H1 (cell line): ENCODE data around the gene CPA4.

Source experiments
- EZH2 ChIP-seq: fragments of 200-600 bp; sonication (generic); IDR thresholded peaks from 2 replicates; pipeline ENCODE4 v1.7.1; 2012; ENCODE audit warnings: low read depth, mild to moderate bottlenecking, moderate library complexity, low read length, inconsistent platforms; ENCODE audit not compliant: severe bottlenecking
- YY1 ChIP-seq: IDR thresholded peaks from 2 replicates; pipeline ENCODE4 v1.6.1; 2011; ENCODE audit warnings: low read depth, mild to moderate bottlenecking, low read length
- TF ChIP-seq, protein P1 (sequence below), 3 experiments: IDR thresholded peaks; 1 replicate in 2 of 3; 2 replicates in 1 of 3; pipeline versions ENCODE4 v1.5.1 to v1.6.1; 2011; ENCODE audit warnings: low read length in 3 of 3, mild to moderate bottlenecking in 3 of 3, inconsistent platforms in 2 of 3, low read depth in 1 of 3, moderate library complexity in 1 of 3; ENCODE audit not compliant: insufficient read depth in 1 of 3; ENCODE audit errors: control extremely low read depth in 1 of 3

GRCh38 chr7:130266258-130266960 lies 26.6 kb upstream of the CPA4 start, which contains the start of gene CPA2:
- TF ChIP-seq, protein P1, sequence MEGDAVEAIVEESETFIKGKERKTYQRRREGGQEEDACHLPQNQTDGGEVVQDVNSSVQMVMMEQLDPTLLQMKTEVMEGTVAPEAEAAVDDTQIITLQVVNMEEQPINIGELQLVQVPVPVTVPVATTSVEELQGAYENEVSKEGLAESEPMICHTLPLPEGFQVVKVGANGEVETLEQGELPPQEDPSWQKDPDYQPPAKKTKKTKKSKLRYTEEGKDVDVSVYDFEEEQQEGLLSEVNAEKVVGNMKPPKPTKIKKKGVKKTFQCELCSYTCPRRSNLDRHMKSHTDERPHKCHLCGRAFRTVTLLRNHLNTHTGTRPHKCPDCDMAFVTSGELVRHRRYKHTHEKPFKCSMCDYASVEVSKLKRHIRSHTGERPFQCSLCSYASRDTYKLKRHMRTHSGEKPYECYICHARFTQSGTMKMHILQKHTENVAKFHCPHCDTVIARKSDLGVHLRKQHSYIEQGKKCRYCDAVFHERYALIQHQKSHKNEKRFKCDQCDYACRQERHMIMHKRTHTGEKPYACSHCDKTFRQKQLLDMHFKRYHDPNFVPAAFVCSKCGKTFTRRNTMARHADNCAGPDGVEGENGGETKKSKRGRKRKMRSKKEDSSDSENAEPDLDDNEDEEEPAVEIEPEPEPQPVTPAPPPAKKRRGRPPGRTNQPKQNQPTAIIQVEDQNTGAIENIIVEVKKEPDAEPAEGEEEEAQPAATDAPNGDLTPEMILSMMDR (IDR thresholded peaks at IDR 0.05; ENCODE audit: control extremely low read depth in 1 of 3, insufficient read depth in 1 of 3, low read depth in 1 of 3, low read length in 3 of 3) = no peak
- no peak for TF ChIP-seq YY1
- TF ChIP-seq EZH2 = no peak
